Upper lobe of right lung (tissue), 1 donor: ENCODE data around the gene PANK1. TPM values are rescaled to one million over a fixed set of nuclear protein-coding genes. Genes with fewer than 3 reads are reported as not detected.

Experiments used
- ATAC-seq: fragments of 200-7000 bp; cut with Tn5 transposase; one replicate; pipeline ENCODE4 v1.9.1; 2020; ENCODE audit warnings: mild to moderate bottlenecking, moderate library complexity
- DNase-seq: peaks from one replicate; pipeline ENCODE4 v3.0.0-alpha.2; 2020
- H3K27ac ChIP-seq: fragments of 200-600 bp; one replicate; pipeline ENCODE4 v1.8.0; 2022
- H3K27me3 ChIP-seq: fragments of 200-600 bp; one replicate; pipeline ENCODE4 v1.8.0; 2022; ENCODE audit warnings: mild to moderate bottlenecking
- H3K36me3 ChIP-seq: fragments of 200-600 bp; one replicate; pipeline ENCODE4 v1.8.0; 2022
- H3K4me1 ChIP-seq: fragments of 200-600 bp; one replicate; pipeline ENCODE4 v1.8.0; 2022
- H3K4me3 ChIP-seq: fragments of 200-600 bp; one replicate; pipeline ENCODE4 v1.8.0; 2022; ENCODE audit warnings: mild to moderate bottlenecking
- H3K9me3 ChIP-seq: fragments of 200-600 bp; one replicate; pipeline ENCODE4 v1.8.0; 2022
- intact Hi-C: fragments of 100-400 bp; cut with DNase I; formaldehyde crosslinking; loops from one replicate; pipeline ENCODE4 v1.11.0; 2022
- total RNA-seq: library from RNA; stranded (reverse); fragmentation: NEBNext Ultra II Directional; extraction: Animal tissue kit (Norgen Biotek cat#: 25700); gene quantifications from one replicate; pipeline ENCODE4 v1.2.1, GENCODE V29; 2021
- TF ChIP-seq, protein P1 (sequence below): fragments of 200-600 bp; IDR thresholded peaks from one replicate; pipeline ENCODE4 v1.8.0; 2022; ENCODE audit warnings: antibody characterized with exemption
- donor health status: DM: no; HTN: yes; CAD: no; lungs with severe emphysema.

Gene PANK1
- total RNA-seq, 1 donor from 2014 or later = 8.0 TPM

DNA sequence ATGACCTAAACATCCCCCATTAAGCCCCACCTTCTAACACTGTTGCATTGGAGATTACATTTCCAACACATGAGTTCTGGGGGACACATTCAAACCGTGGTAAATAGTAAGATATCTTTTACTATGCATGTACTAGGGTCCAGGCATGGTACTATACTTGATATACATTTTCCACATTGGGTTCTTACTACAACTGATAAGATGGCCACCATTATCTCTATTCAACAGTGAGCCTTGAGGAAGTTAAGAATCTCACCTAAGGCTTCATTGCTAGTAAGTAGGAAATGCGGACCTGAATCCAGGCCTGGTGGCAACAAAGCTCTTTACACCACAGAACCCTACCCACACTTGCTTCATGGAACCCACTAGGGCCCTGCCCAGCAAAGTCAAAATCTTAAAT is 5.7 kb downstream of the PANK1 start:
- ATAC-seq = no peak
- TF ChIP-seq, protein P1, sequence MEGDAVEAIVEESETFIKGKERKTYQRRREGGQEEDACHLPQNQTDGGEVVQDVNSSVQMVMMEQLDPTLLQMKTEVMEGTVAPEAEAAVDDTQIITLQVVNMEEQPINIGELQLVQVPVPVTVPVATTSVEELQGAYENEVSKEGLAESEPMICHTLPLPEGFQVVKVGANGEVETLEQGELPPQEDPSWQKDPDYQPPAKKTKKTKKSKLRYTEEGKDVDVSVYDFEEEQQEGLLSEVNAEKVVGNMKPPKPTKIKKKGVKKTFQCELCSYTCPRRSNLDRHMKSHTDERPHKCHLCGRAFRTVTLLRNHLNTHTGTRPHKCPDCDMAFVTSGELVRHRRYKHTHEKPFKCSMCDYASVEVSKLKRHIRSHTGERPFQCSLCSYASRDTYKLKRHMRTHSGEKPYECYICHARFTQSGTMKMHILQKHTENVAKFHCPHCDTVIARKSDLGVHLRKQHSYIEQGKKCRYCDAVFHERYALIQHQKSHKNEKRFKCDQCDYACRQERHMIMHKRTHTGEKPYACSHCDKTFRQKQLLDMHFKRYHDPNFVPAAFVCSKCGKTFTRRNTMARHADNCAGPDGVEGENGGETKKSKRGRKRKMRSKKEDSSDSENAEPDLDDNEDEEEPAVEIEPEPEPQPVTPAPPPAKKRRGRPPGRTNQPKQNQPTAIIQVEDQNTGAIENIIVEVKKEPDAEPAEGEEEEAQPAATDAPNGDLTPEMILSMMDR = no peak
- no peak overlapping the region for H3K4me3 ChIP-seq
- no peak for DNase-seq
- H3K36me3 ChIP-seq = no peaks in the 10 kb centered on the region
- H3K27me3 ChIP-seq = no peaks in the 10 kb centered on the region
- H3K27ac ChIP-seq = no peak overlapping the region
- no peaks in the 10 kb centered on the region for H3K9me3 ChIP-seq
- no peaks in the 10 kb centered on the region for H3K4me1 ChIP-seq
- intact Hi-C loops = no loop called here

DNA sequence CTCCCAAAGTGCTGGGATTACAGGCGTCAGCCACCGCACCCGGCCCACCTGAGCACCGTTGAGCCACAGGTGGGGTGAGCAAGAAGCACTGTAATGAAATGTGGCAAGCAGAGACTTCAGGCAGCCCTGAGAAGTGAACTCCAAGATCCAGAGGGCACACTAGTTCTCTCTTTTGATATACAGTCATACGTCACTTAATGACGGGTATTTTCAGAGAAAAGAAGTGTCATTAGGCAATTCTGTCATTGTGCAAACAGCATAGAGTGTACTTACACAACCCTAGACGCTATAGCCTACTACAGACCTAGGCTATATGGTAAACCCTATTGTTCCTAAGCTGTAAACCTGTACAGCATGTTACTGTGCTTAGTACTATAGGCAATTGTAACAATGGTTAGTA is 7.9 kb downstream of the PANK1 start:
- no peaks in the 10 kb centered on the region for H3K9me3 ChIP-seq
- intact Hi-C loops = no loop called here
- H3K36me3 ChIP-seq = no peaks in the 10 kb centered on the region
- H3K4me3 ChIP-seq = no peak overlapping the region
- H3K4me1 ChIP-seq = no peaks in the 10 kb centered on the region
- peak; percentile 57 for ATAC-seq
- TF ChIP-seq, protein P1 = no peak
- no peak overlapping the region for H3K27ac ChIP-seq
- no peaks in the 10 kb centered on the region for H3K27me3 ChIP-seq
- no peak for DNase-seq

DNA sequence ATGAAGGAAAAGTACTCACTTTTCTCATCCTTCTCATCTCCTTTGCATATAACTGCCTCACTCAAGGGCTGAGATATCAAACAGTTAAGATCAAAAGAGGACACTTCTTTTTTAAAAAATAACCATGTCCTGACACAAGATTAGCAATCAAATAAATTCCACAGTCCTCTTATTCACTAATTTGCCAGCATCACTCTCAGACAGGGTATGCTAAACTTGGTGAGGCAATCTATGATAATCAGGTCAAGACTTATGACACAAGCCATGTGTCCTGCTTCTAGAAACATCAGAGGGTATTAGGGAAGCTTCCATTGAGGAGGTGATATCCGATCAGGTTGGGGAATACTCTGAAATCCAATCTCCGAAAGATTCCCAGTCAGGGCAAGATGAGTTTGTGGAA is 10.4 kb downstream of the PANK1 start:
- DNase-seq (no peak), ATAC-seq (no peak)
- Histone ChIP-seq H3K4me3 (no peak overlapping the region), H3K27me3 (no peaks in the 10 kb centered on the region), H3K9me3 (no peaks in the 10 kb centered on the region), H3K27ac (no peak overlapping the region), H3K36me3 (no peaks in the 10 kb centered on the region), H3K4me1 (no peaks in the 10 kb centered on the region)
- intact Hi-C loops = no loop called here
- TF ChIP-seq, protein P1 = no peak

DNA sequence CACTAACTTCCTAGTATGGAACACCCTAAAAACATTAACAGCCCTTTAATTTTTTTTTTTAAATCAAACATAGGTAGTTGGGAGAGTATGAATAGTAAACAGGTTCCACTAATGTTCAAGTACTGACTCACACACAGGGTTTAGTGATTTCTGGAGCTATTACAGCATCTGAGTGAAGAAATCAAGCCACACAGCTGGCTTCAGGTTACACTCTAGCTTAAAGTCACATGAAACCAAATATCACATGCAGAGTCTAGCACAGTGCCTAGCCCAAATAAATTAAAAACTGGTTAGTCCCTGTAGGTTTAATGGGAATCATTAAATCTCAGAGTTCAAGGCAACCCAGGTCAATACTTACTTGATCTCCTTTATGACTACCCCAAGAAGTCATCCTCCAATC is 11.6 kb downstream of the PANK1 start:
- no peak overlapping the region for H3K27ac ChIP-seq
- TF ChIP-seq, protein P1 = no peak
- no peaks in the 10 kb centered on the region for H3K27me3 ChIP-seq
- DNase-seq = no peak
- ATAC-seq = peak; percentile 67
- H3K4me3 ChIP-seq = no peak overlapping the region
- no peaks in the 10 kb centered on the region for H3K36me3 ChIP-seq
- H3K9me3 ChIP-seq = no peaks in the 10 kb centered on the region
- peaks cover 5% of the 10 kb centered on the region for H3K4me1 ChIP-seq
- intact Hi-C loops = no loop called here

DNA sequence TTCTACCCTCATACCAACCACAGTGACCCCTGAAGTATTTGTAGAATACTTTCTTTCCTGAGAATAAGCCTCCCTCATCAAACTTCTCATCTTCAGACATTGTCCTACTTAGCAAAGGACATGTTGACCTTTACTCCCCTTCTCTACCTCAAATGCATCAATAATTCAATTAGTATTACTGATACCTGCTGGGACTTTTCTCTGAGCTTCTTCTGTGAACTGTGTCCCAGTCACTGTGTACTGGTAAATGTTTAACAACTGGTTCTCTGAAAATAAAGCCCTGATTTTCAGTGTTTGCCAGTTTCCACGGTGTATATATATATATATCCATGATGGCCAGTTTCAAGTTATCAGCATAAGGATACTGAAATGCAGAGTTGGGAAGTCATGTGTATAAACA is 12.2 kb downstream of the PANK1 start:
- intact Hi-C loops = no loop called here
- H3K27ac ChIP-seq = no peak overlapping the region
- no peak for ATAC-seq

More for the DNA sequence above, 12.2 kb downstream of the PANK1 start:
- no peaks in the 10 kb centered on the region for H3K9me3 ChIP-seq
- H3K4me1 ChIP-seq = peaks cover 5% of the 10 kb centered on the region
- TF ChIP-seq, protein P1 = no peak
- no peaks in the 10 kb centered on the region for H3K36me3 ChIP-seq
- no peak for DNase-seq
- H3K27me3 ChIP-seq = no peaks in the 10 kb centered on the region
- H3K4me3 ChIP-seq = no peak overlapping the region
